PC-9 (cell line): Measurements from ENCODE around the gene INPP5J. TPM values are rescaled to one million over a fixed set of nuclear protein-coding genes. Genes with fewer than 3 reads are reported as not detected.

ENCODE experiments used
- BruUV-seq: library from RNA; stranded (reverse); fragments of 400-500 nt; replicated peaks from 2 replicates; lab custom pipeline; 2021; lab: Mats Ljungman, UMichigan
- CTCF ChIA-PET: fragments of 300-600 bp; sonication (Branson Sonifier 250); formaldehyde crosslinking; loops from one replicate; lab custom pipeline; 2022; ENCODE audit warnings: antibody characterized with exemption; lab: Charles Lee
- POLR2A ChIA-PET: fragments of 300-600 bp; sonication (Branson Sonifier 250); formaldehyde crosslinking; loops from one replicate; lab custom pipeline; 2022; ENCODE audit warnings: antibody characterized with exemption; ENCODE audit not compliant: unreplicated experiment; lab: Charles Lee
- DNase-seq, 2 experiments: peaks; one replicate each; pipeline versions ENCODE4 v3.0.0 to v3.0.0-alpha.2; 2015 to 2022; ENCODE audit warnings: mixed read lengths in 1 of 2
- H2AFZ ChIP-seq: fragments of 200-600 bp; sonication (generic); 2 replicates; pipeline ENCODE4 v1.8.1; 2017; ENCODE audit warnings: antibody characterized with exemption
- H3F3A ChIP-seq: fragments of 200-600 bp; sonication (generic); 2 replicates; pipeline ENCODE4 v1.8.1; 2017; ENCODE audit warnings: antibody characterized with exemption, mild to moderate bottlenecking, low read depth; ENCODE audit not compliant: insufficient read depth
- H3K27ac ChIP-seq: fragments of 200-600 bp; sonication (generic); 2 replicates; pipeline ENCODE4 v1.6.1; 2016; ENCODE audit warnings: mixed run types
- H3K27me3 ChIP-seq: fragments of 200-600 bp; sonication (generic); 2 replicates; pipeline ENCODE4 v1.6.1; 2016; ENCODE audit warnings: low read depth, mixed run types; ENCODE audit not compliant: insufficient read depth
- H3K36me3 ChIP-seq: fragments of 200-600 bp; sonication (generic); 2 replicates; pipeline ENCODE4 v1.6.1; 2016; ENCODE audit warnings: low read depth, mixed run types
- H3K4me1 ChIP-seq: fragments of 200-600 bp; sonication (generic); replicated peaks from 2 replicates; pipeline ENCODE4 v1.6.1; 2016; ENCODE audit warnings: mixed run types; ENCODE audit not compliant: insufficient read depth
- H3K4me2 ChIP-seq: fragments of 200-600 bp; sonication (generic); 2 replicates; pipeline ENCODE4 v1.6.1; 2017; ENCODE audit warnings: mixed run types
- H3K4me3 ChIP-seq: fragments of 200-600 bp; sonication (generic); 2 replicates; pipeline ENCODE4 v1.6.1; 2016; ENCODE audit warnings: mixed run types
- H3K79me2 ChIP-seq: fragments of 200-600 bp; sonication (generic); 2 replicates; pipeline ENCODE4 v1.6.1; 2017; ENCODE audit warnings: low read depth, mixed run types
- H3K9me2 ChIP-seq: fragments of 200-600 bp; sonication (generic); 2 replicates; pipeline ENCODE4 v1.8.1; 2017; ENCODE audit warnings: mild to moderate bottlenecking; ENCODE audit not compliant: insufficient read depth
- H3K9me3 ChIP-seq: fragments of 200-600 bp; sonication (generic); 2 replicates; pipeline ENCODE4 v1.8.1; 2016; ENCODE audit warnings: low read depth; ENCODE audit not compliant: insufficient read depth
- H4K20me1 ChIP-seq: fragments of 200-600 bp; sonication (generic); 2 replicates; pipeline ENCODE4 v1.8.1; 2017; ENCODE audit not compliant: insufficient read depth
- CTCF ChIP-seq: fragments of 200-600 bp; sonication (generic); conservative IDR thresholded peaks from 2 replicates; pipeline ENCODE4 v1.6.1; 2017; ENCODE audit warnings: mixed run types, antibody characterized with exemption, mild to moderate bottlenecking, moderate library complexity
- EZH2 ChIP-seq: fragments of 200-600 bp; sonication (generic); IDR thresholded peaks from 2 replicates; pipeline ENCODE4 v1.8.0; 2017; ENCODE audit warnings: antibody characterized with exemption, low read depth
- intact Hi-C: fragments of 100-400 bp; cut with micrococcal nuclease; formaldehyde crosslinking; loops from one replicate; pipeline ENCODE4 v1.10.0; 2022; ENCODE audit not compliant: unreplicated experiment
- total RNA-seq: library from RNA; stranded (reverse); gene quantifications from 2 replicates; pipeline ENCODE4 v1.2.3, GENCODE V29; 2021

The INPP5J gene
- total RNA-seq, 1 experiment from 2014 or later = 1.7 TPM

GRCh38 chr22:31134688-31135087 is 11.9 kb downstream of the INPP5J start:
- ChIA-PET POLR2A (no interaction called here), CTCF (no interaction called here)
- DNase-seq = peak in 1 of 2 experiments; percentile 28
- H3K79me2 ChIP-seq = no peaks in the 10 kb centered on the region
- no peak overlapping the region for H2AFZ ChIP-seq
- H4K20me1 ChIP-seq = no peaks in the 10 kb centered on the region
- TF ChIP-seq CTCF = no peak
- no peak for TF ChIP-seq EZH2
- H3K4me2 ChIP-seq = no peak overlapping the region
- peaks cover 21% of the 10 kb centered on the region for H3K4me1 ChIP-seq
- H3K9me2 ChIP-seq = no peaks in the 10 kb centered on the region
- no peaks in the 10 kb centered on the region for H3K9me3 ChIP-seq
- H3F3A ChIP-seq = peaks cover 27% of the 10 kb centered on the region
- intact Hi-C loops = no loop called here
- H3K27ac ChIP-seq = no peak overlapping the region
- no peaks in the 10 kb centered on the region for H3K36me3 ChIP-seq
- BruUV-seq = no TSS peak
- H3K4me3 ChIP-seq = no peak overlapping the region
- peaks cover 6% of the 10 kb centered on the region for H3K27me3 ChIP-seq

- no peak overlapping the region for H2AFZ ChIP-seq
- H3K27ac ChIP-seq = no peak overlapping the region
- H4K20me1 ChIP-seq = no peaks in the 10 kb centered on the region
- ChIA-PET POLR2A (no interaction called here), CTCF (interaction anchor here (0.6 to 0.7 kb wide), 2 partner anchors 144 to 244 kb away, joined by 3 read pairs; no protein-coding TSS in a partner anchor)
- no peak overlapping the region for H3K4me3 ChIP-seq
- H3K4me1 ChIP-seq = peaks cover 14% of the 10 kb centered on the region
- TF ChIP-seq EZH2 = no peak
- H3K9me3 ChIP-seq = no peaks in the 10 kb centered on the region
- BruUV-seq = no TSS peak
- no peak overlapping the region for H3K4me2 ChIP-seq
- H3F3A ChIP-seq = peaks cover 20% of the 10 kb centered on the region
- no peaks in the 10 kb centered on the region for H3K36me3 ChIP-seq
- H3K27me3 ChIP-seq = peaks cover 6% of the 10 kb centered on the region
- no peak for DNase-seq
- H3K79me2 ChIP-seq = no peaks in the 10 kb centered on the region
- intact Hi-C loops = no loop called here
- H3K9me2 ChIP-seq = no peaks in the 10 kb centered on the region
Measured at GRCh38 chr22:31135706-31136105, 12.9 kb downstream of the INPP5J start.

DNA sequence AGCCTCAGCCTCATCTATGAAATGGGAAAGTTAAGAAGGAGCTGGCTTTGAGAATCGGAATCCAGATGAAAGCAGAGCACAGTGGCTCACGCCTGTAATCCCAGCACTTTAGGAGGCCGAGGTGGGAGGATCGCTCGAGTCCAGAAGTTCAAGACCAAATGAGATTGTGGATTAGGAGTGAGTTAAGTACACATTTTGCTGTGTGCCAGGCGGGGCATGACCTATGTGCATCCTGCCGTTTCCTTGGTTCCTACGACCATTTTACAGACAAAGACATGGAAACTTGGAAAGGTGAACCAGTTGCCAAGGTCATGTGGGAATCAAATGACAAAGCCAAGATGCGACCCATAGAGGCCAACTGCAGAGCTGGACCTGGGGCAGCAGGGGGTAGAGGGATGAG is 13.4 kb downstream of the INPP5J start:
- no peak for TF ChIP-seq CTCF
- TF ChIP-seq EZH2 = no peak
- no peak for DNase-seq
- Histone ChIP-seq H3K9me3 (no peaks in the 10 kb centered on the region), H3K27me3 (peaks cover 6% of the 10 kb centered on the region), H3K4me3 (no peak overlapping the region), H3K36me3 (no peaks in the 10 kb centered on the region), H3K4me2 (no peak overlapping the region), H3K27ac (no peak overlapping the region), H2AFZ (no peak overlapping the region), H3F3A (peaks cover 16% of the 10 kb centered on the region), H3K9me2 (no peaks in the 10 kb centered on the region), H3K79me2 (no peaks in the 10 kb centered on the region), H4K20me1 (no peaks in the 10 kb centered on the region), H3K4me1 (peaks cover 10% of the 10 kb centered on the region)
- intact Hi-C loops = no loop called here
- ChIA-PET POLR2A (no interaction called here), CTCF (no interaction called here)
- BruUV-seq = no TSS peak

GRCh38 chr22:31136711-31137110 is 13.9 kb downstream of the INPP5J start:
- Histone ChIP-seq H2AFZ (no peak overlapping the region), H3K4me3 (no peak overlapping the region), H3K27ac (no peak overlapping the region), H4K20me1 (no peaks in the 10 kb centered on the region), H3K4me2 (no peak overlapping the region), H3K36me3 (no peaks in the 10 kb centered on the region), H3F3A (peaks cover 10% of the 10 kb centered on the region), H3K4me1 (peaks cover 4% of the 10 kb centered on the region; the same call in 1 of the 2 replicates), H3K27me3 (peaks cover 6% of the 10 kb centered on the region), H3K79me2 (no peaks in the 10 kb centered on the region), H3K9me3 (no peaks in the 10 kb centered on the region), H3K9me2 (no peaks in the 10 kb centered on the region)
- CTCF ChIA-PET = no interaction called here
- intact Hi-C loops = no loop called here
- POLR2A ChIA-PET = no interaction called here
- no peak for DNase-seq
- BruUV-seq = no TSS peak
- TF ChIP-seq EZH2 = no peak
- no peak for TF ChIP-seq CTCF
